NT2/D1 (cell line): ENCODE data around the gene ANXA11.
"Not testable (repeated sequence)": the region's sequence is repeated elsewhere in the genome, so short reads cannot be mapped to it uniquely, and the experiment has no call there.

Experiments
- YY1 ChIP-seq: IDR thresholded peaks from 2 replicates; pipeline ENCODE4 v1.6.1; 2011; ENCODE audit not compliant: insufficient read length, insufficient read depth
- ZNF274 ChIP-seq: IDR thresholded peaks from 2 replicates; pipeline ENCODE4 v1.6.1; 2011; ENCODE audit warnings: mild to moderate bottlenecking, low read depth, low read length

DNA sequence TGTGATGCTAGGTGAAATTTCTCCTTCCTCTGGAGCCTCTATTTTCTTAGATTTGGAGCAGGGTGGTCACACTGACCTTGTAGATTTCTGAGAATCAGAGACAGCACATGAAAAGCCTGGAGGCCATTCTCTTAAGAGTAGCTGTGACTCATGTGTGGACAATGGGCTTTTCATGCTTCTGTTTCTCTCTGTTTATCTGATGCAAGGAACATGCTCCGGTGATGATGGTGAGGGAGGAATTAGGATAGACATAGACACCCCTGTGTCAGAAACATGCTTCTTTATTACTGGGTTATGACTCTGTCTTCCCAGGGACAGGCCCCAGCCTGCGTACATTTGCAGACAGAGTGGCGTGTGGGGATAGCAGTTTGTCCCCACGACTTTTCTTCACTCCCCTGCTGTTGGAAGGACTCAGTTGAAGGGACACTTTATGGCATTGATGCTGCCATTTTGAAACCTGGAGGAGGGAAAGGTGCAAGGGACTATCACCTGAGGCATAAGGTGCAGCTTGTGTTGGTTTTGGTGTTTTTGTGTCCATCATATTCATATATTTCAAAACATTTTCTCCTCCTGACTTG is 46.5 kb upstream of the ANXA11 start:
- TF ChIP-seq YY1, ZNF274: not testable (repeated sequence)
